H1 (cell line): ENCODE measurements around the gene MEST. TPM values are rescaled to one million over a fixed set of nuclear protein-coding genes. Genes with fewer than 3 reads are reported as not detected.

Experiments
- CHD2 ChIP-seq: IDR thresholded peaks from 2 replicates; pipeline ENCODE4 v1.6.1; 2012; ENCODE audit warnings: low read length, improper control_type of control experiment
- CREB1 ChIP-seq: IDR thresholded peaks from 2 replicates; pipeline ENCODE4 v1.6.1; 2012; ENCODE audit warnings: inconsistent platforms
- NRF1 ChIP-seq: IDR thresholded peaks from 2 replicates; pipeline ENCODE4 v1.6.1; 2011; ENCODE audit warnings: mild to moderate bottlenecking, low read depth, low read length, improper control_type of control experiment
- POLR2A ChIP-seq, 2 experiments: IDR thresholded peaks; 1 replicate in 1 of 2; 2 replicates in 1 of 2; pipeline ENCODE4 v1.6.1; 2011; ENCODE audit warnings: low read depth in 2 of 2, low read length in 2 of 2, mild to moderate bottlenecking in 2 of 2; ENCODE audit errors: control extremely low read depth in 1 of 2
- SIRT6 ChIP-seq: IDR thresholded peaks from one replicate; pipeline ENCODE4 v1.7.1; 2012; ENCODE audit warnings: low read length, inconsistent platforms
- ZNF274 ChIP-seq: IDR thresholded peaks from 2 replicates; pipeline ENCODE4 v1.7.0; 2012; ENCODE audit warnings: low read length, borderline replicate concordance; ENCODE audit errors: extremely low read depth
- polyA plus RNA-seq, 7 experiments: library from polyadenylated mRNA; depleted of rRNA in 3 of 7; stranded (reverse) in 5 of 7; unstranded in 2 of 7; fragments of >200 nt in 5 of 7; fragments of 200-250 nt in 2 of 7; gene quantifications; 1 replicate in 5 of 7; 2 replicates in 1 of 7; 4 replicates in 1 of 7; pipeline versions ENCODE4 v1.2.1 to v1.2.3, GENCODE V29; 2011 to 2013; ENCODE audit warnings: missing spikeins in 2 of 7, mixed read lengths in 2 of 7
- total RNA-seq: library from RNA; stranded (reverse); fragmentation: NEBNext Ultra II Directional; extraction: Animal tissue kit (Norgen Biotek cat#: 25700); gene quantifications from 2 replicates; pipeline ENCODE4 v1.2.1, GENCODE V29; 2021
- TF ChIP-seq, protein P1 (sequence below): fragments of 300-600 bp; sonication (generic); IDR thresholded peaks from 2 replicates; pipeline ENCODE4 v1.7.1; 2012; ENCODE audit warnings: low read length, moderate library complexity, mild to moderate bottlenecking, inconsistent platforms; ENCODE audit not compliant: insufficient replicate concordance
- TF ChIP-seq, protein P2 (sequence below), 3 experiments: IDR thresholded peaks; 1 replicate in 2 of 3; 2 replicates in 1 of 3; pipeline versions ENCODE4 v1.5.1 to v1.6.1; 2011; ENCODE audit warnings: low read length in 3 of 3, mild to moderate bottlenecking in 3 of 3, inconsistent platforms in 2 of 3, low read depth in 1 of 3, moderate library complexity in 1 of 3; ENCODE audit not compliant: insufficient read depth in 1 of 3; ENCODE audit errors: control extremely low read depth in 1 of 3

The MEST gene
- total and polyA plus RNA-seq, 2 of the 8 experiments (the other 6 are each of a cell fraction or from before 2014, with no cell fraction given) = 176 to 269 TPM

DNA sequence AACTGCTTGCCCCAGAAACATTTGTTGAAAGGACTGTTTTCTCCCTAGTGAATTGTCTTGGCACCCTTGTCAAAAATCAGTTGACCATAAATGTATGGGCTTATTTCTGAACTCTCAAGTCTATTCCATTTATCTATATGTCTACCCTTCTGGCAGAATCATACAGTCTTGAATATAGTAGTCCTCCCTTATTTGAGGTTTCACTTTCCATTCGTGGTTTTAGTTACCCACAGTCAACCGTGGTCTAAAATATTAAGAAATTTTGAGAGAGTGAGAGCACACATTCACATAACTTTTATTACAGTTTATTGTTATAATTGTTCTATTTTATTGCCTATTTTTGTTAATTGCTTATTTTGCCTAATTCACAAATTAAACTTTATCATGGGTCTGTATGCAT, 33.6 kb upstream of the MEST start (continued):
- TF ChIP-seq, protein P1, sequence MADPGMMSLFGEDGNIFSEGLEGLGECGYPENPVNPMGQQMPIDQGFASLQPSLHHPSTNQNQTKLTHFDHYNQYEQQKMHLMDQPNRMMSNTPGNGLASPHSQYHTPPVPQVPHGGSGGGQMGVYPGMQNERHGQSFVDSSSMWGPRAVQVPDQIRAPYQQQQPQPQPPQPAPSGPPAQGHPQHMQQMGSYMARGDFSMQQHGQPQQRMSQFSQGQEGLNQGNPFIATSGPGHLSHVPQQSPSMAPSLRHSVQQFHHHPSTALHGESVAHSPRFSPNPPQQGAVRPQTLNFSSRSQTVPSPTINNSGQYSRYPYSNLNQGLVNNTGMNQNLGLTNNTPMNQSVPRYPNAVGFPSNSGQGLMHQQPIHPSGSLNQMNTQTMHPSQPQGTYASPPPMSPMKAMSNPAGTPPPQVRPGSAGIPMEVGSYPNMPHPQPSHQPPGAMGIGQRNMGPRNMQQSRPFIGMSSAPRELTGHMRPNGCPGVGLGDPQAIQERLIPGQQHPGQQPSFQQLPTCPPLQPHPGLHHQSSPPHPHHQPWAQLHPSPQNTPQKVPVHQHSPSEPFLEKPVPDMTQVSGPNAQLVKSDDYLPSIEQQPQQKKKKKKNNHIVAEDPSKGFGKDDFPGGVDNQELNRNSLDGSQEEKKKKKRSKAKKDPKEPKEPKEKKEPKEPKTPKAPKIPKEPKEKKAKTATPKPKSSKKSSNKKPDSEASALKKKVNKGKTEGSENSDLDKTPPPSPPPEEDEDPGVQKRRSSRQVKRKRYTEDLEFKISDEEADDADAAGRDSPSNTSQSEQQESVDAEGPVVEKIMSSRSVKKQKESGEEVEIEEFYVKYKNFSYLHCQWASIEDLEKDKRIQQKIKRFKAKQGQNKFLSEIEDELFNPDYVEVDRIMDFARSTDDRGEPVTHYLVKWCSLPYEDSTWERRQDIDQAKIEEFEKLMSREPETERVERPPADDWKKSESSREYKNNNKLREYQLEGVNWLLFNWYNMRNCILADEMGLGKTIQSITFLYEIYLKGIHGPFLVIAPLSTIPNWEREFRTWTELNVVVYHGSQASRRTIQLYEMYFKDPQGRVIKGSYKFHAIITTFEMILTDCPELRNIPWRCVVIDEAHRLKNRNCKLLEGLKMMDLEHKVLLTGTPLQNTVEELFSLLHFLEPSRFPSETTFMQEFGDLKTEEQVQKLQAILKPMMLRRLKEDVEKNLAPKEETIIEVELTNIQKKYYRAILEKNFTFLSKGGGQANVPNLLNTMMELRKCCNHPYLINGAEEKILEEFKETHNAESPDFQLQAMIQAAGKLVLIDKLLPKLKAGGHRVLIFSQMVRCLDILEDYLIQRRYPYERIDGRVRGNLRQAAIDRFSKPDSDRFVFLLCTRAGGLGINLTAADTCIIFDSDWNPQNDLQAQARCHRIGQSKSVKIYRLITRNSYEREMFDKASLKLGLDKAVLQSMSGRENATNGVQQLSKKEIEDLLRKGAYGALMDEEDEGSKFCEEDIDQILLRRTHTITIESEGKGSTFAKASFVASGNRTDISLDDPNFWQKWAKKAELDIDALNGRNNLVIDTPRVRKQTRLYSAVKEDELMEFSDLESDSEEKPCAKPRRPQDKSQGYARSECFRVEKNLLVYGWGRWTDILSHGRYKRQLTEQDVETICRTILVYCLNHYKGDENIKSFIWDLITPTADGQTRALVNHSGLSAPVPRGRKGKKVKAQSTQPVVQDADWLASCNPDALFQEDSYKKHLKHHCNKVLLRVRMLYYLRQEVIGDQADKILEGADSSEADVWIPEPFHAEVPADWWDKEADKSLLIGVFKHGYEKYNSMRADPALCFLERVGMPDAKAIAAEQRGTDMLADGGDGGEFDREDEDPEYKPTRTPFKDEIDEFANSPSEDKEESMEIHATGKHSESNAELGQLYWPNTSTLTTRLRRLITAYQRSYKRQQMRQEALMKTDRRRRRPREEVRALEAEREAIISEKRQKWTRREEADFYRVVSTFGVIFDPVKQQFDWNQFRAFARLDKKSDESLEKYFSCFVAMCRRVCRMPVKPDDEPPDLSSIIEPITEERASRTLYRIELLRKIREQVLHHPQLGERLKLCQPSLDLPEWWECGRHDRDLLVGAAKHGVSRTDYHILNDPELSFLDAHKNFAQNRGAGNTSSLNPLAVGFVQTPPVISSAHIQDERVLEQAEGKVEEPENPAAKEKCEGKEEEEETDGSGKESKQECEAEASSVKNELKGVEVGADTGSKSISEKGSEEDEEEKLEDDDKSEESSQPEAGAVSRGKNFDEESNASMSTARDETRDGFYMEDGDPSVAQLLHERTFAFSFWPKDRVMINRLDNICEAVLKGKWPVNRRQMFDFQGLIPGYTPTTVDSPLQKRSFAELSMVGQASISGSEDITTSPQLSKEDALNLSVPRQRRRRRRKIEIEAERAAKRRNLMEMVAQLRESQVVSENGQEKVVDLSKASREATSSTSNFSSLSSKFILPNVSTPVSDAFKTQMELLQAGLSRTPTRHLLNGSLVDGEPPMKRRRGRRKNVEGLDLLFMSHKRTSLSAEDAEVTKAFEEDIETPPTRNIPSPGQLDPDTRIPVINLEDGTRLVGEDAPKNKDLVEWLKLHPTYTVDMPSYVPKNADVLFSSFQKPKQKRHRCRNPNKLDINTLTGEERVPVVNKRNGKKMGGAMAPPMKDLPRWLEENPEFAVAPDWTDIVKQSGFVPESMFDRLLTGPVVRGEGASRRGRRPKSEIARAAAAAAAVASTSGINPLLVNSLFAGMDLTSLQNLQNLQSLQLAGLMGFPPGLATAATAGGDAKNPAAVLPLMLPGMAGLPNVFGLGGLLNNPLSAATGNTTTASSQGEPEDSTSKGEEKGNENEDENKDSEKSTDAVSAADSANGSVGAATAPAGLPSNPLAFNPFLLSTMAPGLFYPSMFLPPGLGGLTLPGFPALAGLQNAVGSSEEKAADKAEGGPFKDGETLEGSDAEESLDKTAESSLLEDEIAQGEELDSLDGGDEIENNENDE = no peak
- no peak for TF ChIP-seq SIRT6
- TF ChIP-seq, protein P2, sequence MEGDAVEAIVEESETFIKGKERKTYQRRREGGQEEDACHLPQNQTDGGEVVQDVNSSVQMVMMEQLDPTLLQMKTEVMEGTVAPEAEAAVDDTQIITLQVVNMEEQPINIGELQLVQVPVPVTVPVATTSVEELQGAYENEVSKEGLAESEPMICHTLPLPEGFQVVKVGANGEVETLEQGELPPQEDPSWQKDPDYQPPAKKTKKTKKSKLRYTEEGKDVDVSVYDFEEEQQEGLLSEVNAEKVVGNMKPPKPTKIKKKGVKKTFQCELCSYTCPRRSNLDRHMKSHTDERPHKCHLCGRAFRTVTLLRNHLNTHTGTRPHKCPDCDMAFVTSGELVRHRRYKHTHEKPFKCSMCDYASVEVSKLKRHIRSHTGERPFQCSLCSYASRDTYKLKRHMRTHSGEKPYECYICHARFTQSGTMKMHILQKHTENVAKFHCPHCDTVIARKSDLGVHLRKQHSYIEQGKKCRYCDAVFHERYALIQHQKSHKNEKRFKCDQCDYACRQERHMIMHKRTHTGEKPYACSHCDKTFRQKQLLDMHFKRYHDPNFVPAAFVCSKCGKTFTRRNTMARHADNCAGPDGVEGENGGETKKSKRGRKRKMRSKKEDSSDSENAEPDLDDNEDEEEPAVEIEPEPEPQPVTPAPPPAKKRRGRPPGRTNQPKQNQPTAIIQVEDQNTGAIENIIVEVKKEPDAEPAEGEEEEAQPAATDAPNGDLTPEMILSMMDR (IDR thresholded peaks at IDR 0.05; ENCODE audit: control extremely low read depth in 1 of 3, insufficient read depth in 1 of 3, low read depth in 1 of 3, low read length in 3 of 3) = no peak
- TF ChIP-seq CREB1 = no peak
- no peak for TF ChIP-seq ZNF274
- no peak for TF ChIP-seq POLR2A (IDR thresholded peaks at IDR 0.05; ENCODE audit: control extremely low read depth in 1 of 2, low read depth in 2 of 2, low read length in 2 of 2)
- TF ChIP-seq NRF1 = no peak
- TF ChIP-seq CHD2 = no peak
